Amniotic stem cell (primary cell): ENCODE data around the gene CARMIL3.

ENCODE experiments used
- DNase-seq: peaks from one replicate; lab custom pipeline; 2025; lab: John Stamatoyannopoulos, UW

CARMIL3 gene

DNA sequence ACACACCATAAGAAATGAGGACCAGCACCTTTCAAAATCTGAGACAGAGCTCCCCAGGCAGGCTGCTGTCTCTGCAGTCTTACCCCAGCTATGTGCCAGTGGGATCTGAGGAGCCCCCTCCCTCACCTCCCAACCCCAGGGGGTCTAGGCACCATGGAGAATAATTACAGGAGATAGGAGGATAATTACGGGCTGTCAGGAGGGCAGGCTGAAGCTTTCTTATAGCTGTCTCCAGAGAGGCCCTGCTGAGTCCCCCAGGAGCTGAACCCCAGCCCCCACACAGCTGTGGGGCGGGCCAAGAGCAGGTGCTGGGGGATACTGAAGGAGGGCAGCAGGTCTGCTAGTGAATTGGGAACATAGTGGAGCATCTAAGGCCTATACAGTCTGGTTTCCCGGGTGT is 26.3 kb downstream of the CARMIL3 start:
- DNase-seq, result no peak

DNA sequence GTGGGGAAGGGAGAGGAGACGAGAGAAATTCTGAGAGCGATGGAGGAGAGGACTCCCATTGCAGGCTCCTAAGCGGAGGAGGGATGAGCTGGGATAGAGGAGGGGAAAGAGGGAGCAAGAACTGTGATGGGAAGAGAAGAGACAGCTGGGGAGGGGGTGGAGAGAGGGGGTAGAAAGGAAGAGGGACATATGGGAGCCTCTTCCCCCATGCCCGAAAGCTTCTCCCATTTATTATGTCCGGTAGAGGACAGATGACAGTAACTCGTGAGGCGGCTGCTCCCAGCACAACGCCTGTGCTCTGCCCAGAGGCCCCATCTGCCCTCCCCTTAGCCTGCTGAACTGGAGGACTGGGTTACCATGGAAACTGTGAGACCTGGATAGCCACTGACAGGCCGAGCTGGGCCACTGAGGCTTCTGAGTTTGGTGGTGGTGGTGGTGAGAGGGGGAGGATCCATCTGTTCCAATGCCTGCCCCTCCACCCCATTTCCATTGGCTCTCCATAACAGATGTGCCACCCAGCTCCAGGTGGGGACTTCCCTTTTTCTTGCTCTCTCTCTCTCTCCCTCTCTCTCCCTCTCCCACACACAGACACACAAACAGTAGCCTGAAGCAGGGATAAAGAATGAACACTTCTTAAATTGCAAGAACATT is 27.8 kb downstream of the CARMIL3 start:
- DNase-seq, result no peak

DNA sequence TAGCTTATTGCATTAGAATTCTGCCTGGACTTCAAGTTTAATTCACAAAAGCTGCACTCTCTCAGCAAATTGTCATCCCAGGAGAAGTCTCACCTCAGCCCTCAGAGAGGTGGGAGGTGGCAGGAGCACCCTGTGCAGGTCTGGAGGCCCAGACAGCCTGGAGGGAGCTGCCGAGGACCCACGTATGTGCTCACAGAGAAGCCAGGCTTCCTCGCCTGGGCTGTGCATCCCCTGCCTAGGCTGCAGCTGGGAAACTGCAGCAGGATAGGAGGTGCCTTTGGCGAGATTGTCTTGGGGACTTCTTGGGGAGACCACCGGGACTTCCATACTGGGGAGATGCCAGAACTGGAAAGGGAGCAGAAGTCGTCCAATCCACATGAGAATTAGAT is 28.3 kb downstream of the CARMIL3 start:
- no peak for DNase-seq

DNA sequence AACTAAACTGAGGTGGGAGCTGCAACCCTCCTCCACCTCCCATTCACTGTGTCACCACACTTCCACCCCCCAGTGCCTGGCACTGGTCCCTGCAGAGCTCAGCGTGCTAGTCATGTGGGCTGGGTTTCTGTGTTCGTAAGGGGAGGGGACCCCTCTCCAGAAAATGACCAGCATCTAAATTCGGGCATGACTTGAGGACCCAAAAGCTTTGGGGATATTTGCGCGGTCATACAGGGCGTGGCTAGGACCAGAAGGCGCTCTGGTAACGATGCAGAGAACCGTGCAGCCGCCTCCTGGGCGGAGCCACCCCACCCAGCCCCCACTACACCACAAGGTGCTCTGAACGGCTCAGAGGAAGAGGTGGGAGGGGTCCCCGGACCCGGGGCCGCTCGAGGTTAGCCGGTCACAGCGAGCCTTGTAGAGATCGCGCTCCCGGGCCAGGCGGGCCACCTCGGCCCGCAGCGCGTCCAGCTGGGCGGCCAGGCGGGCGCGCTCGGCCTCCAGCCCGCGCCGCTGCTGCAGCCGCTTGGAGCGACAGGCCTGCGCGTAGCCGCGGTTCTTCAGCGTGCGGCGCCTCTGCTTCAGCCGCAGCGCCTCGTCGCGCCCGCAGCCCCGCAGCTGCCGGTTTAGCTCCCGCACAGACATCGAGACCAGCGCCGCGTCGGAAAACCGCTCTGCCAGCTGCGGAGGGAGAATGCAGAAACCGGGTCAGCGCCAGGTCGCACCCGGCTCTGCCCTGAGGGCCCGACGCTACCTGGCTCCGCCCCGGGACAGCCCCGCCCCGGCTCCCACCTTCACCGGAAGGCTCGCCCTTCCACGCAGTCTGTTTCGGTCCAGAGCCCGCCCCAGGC is 29.3 kb downstream of the CARMIL3 start:
- peak; percentile 18 for DNase-seq

DNA sequence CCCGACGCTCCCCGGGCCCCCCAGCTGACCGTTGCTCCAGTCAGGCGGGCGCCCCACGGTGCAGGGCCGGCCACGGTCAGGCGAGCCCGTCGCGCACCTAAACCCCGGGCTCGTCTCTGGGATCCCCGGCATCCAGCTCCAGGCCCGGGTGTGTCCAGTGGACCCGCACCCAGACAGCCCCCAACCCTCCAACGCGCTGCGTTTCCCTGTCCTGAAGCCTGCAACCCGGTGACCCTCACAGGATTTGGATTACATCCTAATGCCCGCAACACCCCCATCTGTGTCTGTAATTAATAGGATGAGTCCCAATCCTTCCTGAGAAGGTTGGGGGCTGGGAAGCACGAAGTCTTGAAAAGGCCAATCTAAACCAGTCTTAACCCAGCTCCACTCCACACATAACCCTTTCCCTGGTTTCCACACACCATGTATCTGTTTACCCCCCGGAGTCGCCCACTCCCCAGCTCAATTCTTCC is 30.0 kb downstream of the CARMIL3 start:
- no peak for DNase-seq

DNA sequence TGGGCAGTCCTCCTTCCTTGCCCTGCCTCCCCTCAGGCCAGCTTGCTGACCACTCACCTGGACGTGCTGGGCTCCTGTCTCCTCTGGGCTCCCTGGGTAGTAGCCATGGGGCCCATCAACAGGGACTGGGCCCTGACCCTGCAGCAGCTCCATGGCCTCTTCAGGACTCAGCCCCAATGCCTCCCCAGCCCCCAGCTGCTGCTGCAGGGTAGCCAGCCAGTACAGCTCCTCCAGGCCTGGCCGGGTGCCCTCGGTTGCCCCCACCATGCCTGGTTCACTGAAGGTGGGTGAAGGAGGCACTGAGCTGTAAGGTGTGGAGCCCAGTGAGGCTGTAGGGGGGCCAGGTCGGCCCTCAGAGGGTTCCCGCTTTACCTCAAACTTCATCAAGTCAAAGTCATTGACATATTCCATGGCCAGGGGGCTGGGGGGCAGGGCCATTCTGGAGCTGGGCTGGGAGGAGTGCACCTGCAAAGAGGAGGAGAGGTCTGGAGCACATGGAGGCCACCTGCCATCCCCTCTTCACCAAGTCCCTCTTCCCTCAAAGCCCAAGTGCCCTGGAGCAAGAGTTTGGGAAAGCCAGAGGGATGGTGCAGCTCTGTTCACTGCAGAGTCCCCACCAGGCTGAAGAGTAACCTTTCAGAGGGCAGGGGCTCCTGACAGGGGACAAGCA is 30.7 kb downstream of the CARMIL3 start:
- no peak for DNase-seq

DNA sequence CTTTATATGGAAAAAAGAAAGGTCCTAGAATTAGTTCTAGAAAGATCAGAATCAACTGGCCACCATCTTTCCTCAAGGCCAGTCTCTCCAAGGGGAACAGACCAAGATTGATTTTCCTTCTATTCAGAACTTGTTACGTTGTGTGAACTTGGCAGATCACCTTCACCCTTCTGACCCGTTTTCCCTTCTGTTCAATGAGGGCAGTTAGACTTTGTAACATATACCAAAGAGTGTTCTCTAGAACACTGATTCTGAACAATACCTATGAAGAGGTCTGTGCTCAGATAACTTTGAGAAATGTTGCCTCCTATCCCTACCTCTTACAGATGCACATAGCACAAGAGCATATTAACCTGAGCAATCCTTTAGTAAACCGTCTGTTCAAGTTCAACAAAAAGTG is 31.7 kb downstream of the CARMIL3 start:
- DNase-seq, result no peak

DNA sequence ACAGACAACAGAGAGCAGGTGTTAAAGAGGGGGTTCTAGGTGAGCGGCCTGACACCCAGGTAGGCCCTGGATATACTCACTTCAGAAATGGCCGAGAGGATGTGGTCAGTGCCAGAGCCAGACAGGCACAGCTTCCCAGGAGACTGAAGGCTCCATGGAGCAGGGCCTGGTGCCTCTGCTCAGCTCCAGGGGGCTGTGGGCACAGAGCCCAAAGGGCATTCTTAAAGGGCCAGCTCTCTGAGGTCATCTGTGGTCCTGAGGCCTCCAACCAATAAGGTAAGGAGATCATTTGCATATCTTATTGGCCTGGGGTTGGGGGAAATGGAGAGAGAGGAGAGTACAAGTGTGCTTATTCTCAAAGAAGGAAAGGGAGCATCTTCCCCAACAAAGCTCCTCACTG is 32.6 kb downstream of the CARMIL3 start:
- no peak for DNase-seq

DNA sequence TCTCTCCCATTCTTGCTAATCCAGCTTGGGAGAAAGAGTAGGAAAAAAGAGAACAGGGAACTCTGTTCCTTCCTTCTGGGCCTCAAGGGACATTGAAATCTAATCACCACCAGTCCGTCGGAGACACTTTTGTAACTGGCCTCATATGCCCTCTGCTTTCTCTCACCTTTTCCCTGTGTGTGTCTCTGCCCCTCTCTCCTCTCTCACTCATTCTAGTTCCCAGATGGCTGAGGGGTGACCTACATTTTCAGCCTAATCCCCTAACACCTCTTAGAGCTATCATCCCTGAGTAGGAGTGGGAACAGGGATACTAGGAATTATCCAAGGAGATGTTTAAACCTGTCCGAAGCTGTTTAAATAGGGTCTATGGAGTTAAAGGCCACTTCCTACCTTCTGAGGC is 33.4 kb downstream of the CARMIL3 start:
- no peak for DNase-seq

DNA sequence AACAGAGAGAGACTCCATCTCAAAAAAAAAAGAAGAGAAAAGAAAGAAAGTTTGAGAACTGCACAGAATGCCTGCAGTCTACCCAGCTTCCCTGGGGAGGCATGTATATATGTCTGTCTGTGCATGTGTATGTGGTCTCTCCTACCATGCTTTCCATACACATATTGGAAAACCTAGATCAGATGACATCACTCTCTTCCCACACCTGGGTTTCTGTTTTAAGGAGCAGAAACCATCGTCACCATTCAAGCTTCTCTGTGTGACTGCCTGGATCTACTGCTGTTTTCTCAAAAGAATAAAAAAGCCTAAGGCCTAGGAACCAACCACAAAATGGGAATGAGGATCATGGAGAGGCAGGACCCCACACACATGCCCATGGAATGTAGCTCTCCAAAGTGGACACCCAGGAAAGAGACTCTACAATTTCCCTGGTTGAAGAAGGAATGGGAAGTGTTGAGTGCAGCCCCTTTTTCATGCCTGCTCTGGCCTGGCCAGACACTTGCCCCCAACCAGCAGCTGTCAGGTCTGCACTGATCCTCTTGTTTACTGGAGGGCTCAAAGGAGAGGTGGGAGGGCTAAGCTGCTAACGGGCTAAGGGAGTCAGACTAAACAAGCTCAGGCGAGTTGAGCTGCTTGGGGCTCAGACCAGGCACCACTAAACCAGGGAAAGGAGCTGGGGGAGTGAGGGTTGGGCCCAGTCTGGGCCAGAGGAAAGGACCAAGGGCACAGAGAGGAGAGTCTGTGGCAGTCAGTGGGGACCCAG is 34.6 kb downstream of the CARMIL3 start:
- DNase-seq, result no peak

DNA sequence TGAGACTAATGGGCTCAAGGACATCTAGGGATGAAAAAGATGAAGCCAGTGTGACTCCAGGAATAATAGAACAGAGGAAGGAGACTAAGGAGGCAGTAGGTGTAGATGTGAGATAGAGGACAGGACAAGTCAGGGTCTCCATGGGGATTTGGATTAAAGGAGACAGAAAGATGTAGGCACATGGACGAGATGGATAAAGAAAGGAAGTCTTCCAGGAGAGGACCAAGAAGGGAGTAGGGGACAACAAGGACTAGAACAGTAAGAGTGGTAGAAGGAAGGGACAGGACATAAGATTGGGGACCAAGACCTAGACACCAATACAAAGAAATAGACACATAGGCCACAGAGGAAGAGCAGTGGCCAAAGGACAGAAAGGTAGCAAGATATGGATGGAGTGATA is 35.2 kb downstream of the CARMIL3 start:
- DNase-seq, result no peak

DNA sequence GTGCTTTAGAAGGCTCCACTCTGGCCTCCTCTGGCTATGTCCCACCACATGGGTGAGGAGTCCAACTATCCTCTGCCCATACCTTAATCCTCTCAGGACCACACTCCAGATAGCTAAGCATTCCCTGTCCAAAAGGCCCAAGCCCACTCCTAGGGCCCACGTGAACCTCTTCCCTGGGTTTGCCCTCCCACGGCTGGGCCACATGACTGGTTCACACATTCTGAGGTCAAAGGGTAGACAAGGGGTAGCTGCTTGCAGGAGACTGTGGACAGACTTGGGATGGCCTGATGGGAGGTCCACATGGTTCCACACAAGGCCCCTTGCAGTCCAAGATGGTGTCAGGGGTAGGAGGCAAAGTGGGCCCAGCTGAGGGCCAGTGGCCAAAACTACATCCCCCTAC is 36.3 kb downstream of the CARMIL3 start:
- DNase-seq, result no peak

DNA sequence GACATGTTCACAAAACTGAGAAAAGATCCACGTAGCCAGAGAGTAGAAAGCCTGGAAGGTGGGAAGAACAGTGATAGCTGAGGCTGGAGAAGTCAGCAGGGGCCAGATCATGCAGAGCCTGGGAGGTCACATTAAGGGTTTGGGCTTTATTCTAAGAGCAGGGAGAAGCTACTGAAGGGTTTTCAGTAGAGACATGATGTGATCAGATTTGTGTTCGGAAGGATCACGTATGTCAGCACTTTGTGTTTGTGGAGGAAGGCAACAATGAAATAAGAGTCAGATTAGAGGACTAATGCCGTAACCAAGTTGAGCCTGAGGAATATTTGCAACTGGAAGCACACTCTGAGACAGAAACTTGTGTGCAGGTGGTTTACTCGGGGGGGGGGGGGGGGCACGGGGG is 38.1 kb downstream of the CARMIL3 start:
- no peak for DNase-seq

DNA sequence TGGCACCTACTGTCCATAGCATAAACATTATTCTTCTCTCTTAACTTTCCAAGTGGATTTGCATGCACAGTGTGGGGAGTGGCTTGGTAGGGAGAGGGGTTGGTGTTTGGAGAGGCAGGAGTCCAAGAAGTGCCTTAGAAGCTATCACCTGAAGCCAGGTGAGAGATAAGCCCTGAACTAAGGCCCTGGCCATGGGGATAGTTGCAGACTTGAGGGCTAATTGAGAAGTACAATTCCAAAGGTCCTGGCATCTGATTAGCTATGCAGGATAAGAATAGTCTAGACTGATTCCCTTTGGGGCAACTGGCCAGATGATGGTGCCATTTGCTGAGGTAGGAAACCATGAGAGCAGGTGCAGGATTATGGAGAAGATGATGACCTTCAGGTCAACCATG is 40.3 kb downstream of the CARMIL3 start:
- DNase-seq, result no peak

DNA sequence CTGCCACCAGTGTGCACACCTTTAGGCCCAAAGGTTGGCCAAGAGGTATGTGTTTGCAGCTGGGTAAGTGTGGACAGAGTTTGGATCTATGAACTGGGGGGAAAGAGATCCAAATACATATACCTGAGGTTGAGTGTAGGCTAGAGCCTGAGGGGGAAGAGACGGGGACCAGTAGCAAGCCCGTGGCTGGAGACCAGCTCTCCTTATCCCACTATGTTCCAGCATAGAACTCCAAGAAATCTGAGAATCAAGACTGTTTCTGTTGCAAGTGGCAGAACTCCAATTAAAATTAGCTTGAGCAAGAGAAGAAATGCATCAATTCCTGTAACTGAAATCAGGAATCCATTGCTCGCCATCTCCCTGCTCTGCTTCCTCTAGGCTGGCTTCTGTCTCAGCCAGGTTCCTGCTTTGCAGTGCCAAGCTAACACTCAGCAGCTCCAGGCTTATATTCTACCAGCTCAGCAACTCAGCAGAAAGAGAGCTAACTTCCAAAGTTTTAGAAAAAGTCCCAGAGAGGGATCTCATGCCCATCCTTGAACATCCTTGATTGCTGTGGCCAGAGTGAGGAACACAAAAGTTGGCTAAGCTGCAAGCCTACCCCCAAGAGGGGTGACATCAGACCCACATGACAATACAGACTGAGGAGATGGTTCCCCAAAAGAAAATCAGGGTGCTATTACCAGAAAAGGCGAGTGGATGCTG is 40.8 kb downstream of the CARMIL3 start:
- DNase-seq, result no peak

DNA sequence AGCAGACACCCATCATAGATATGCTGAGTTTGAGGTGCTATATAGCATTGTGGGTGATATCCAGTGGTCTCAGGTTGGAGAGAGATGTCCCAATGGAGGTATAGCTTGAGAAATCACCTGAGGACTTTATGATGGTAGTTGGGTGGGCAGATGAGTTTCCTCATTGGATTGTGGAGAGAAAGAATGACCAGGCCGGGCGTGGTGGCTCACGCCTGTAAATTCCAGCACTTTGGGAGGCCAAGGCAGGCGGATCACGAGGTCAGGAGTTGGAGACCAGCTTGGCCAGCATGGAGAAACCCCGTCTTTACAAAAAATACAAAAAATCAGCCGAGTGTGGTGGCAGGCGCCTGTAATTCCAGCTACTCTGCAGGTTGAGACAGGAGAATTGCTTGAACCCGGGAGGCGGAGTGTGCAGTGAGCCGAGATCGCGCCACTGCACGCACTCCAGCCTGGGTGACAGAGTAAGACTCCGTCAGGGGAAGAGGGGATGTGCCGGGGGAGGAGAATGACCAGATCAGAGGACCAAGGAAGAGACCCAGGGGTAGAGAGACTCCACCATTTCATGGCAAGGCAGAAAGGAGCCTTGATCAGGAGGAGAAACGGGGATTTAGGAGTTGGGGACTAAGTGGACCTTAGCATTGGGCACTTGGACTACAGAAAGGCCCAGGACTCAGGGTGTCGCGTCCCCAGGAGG is 41.5 kb downstream of the CARMIL3 start:
- no peak for DNase-seq

DNA sequence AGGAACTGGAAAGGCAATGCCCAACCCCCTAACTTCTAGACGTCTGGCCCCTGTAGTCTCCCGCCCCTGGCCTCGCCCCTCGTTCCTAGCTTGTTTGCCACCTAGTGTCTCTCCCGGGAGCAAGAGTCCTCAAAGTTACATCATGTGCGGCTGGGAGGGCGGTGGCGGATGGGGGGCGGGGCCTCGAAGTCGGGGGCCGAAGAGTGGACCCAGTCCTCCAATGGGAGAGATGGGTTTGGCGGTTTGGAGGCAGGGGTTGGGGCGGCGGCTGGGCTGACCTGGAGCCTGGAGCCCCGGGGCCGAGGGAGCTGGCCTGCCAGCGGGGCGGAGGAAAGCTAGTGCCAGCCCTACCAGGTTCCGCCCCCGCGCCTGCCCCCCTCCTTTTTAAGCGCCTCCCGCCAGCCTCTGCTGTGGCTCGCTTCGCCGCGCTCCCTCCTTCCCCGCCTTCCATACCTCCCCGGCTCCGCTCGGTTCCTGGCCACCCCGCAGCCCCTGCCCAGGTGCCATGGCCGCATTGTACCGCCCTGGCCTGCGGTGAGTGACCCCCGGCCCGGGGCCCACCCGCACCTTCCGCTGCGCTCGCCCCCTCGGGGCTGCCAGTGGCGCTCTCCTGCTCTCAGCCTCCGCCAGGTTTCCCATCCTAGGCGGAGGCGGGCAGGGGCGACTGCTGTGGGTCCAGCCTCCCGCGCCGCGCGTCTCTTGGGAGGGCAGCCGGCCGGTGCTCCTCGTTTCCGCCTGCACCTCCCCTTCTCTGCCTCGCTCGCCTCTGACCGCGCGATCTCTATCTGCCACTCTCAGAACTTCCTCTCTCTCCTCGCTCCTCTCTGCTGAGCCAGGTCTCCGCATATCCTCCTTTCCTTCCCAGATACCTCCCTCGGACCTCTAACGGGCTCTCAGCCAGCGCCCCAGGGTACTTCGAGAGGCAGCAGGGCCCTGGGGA is 42.4 kb downstream of the CARMIL3 start, which contains the start of gene PCK2:
Gene PCK2, plus strand, starts transcription at position 411 of the 940 bp plus-strand sequence. Its CDS starts 95 bp downstream, at position 506.
- DNase-seq, result peak; percentile 82

DNA sequence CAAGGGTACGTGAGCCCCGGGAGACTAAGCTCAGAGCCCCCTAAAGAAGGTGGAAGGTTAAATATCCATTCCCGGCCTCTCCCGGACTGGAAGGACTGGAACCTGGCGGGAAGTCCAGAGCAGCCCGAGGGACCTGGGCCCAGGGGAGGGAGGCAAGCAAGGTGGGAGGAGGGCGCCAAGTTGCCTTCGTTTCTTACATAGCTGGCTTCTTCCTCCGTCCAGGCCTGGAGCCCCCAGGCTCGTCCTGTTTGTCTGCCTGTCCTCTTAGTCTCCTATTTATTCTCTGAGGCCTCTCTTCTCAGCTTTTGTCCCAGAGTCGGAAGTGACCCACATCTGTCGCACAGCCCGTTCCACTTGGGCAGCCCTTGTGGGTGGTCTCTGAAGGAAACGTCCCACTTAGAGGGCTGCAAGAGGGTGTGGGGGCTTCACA is 43.0 kb downstream of the CARMIL3 start:
- no peak for DNase-seq

DNA sequence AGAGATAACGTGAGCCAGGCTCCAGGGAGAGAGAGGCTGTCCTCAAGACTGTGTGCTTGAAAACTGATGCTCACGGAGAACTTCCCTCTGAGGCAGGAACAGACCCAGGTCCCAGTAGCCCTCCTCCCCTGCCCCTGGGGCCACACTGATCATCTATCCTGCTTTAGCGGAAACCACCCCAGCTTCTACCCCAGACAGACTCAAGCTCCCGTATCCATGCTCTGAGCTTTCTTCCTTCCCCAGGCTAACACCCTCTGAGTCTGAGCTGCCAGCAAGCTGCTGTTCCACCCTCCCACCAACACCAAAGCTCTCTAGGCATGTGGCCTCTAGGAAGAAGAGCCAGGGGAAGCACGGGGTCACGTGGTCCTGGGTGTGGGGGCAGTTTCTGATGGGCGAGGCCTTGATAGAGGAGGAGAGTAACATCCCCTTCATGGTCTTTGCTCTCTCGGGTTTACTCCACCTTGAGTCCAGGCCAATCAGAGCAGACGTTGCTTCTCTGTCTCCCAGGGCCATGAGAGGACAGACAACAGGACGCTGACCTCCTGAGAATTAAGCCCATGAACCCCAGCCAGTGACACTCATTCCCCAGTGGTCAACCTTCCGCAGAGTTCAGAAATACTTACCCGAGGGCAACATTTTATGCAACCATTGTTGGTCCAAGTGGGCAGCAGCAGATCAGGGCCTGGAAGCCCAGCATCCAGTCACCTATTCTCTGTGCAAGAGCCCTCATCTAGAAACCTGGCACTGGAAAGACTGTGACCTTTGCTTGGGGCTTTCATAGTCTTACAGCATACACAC is 43.7 kb downstream of the CARMIL3 start:
- no peak for DNase-seq
